ENCODE results near the gene OGFR. TPM values are rescaled to one million over a fixed set of nuclear protein-coding genes. Genes with fewer than 3 reads are reported as not detected.
A peak's percentile ranks its signal among the peaks of the same experiment; 100 is the strongest.

OGFR gene
- total RNA-seq, 1 experiment from 2014 or later, result 80.1 TPM

DNA sequence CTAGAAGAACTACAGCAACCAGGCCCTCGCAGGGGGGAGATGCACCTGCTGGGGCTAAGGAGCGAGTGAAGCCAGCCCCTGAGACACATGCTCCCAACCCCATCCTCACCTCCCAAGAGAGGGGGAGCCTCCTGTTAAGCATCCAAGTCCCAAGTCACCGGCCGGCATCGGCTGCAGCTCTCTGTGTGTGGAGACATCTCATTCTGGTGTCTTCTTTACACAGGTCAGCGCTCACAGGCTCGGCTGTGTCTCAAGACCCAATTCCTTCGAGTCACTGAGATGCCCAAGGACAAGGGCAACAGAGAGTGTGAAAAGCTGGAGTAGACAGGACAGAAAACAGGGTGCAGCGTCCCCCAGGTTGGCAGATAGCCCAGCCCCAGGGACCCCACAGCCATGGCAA lies 29.4 kb upstream of the OGFR start:
- intact Hi-C loops (cut with micrococcal nuclease; ENCODE audit: unreplicated experiment), result no loop called here
- Mint-ChIP-seq H3K36me3 (ENCODE audit: insufficient read depth, unreplicated experiment) (peaks cover 18% of the 10 kb centered on the region), H3K4me3 (ENCODE audit: low read depth, unreplicated experiment) (no peak overlapping the region), H3K27ac (ENCODE audit: unreplicated experiment) (no peak overlapping the region), H3K4me1 (ENCODE audit: low read depth, unreplicated experiment) (peaks cover 23% of the 10 kb centered on the region), H3K27me3 (ENCODE audit: unreplicated experiment) (peaks cover 56% of the 10 kb centered on the region), H3K9me3 (ENCODE audit: low read depth, unreplicated experiment) (peaks cover 3% of the 10 kb centered on the region)
- BruUV-seq (replicated peaks), result no TSS peak
- DNase-seq, result no peak
- CTCF ChIA-PET, result interaction anchor here (0.8 kb wide), 1 partner anchor 9 kb away, joined by 3 read pairs; no protein-coding TSS in a partner anchor
- no peak for TF ChIP-seq CTCF (IDR thresholded peaks at IDR 0.05; ENCODE audit: unreplicated experiment)

GRCh38 chr20:62776035-62776691 lies 28.5 kb upstream of the OGFR start:
- Mint-ChIP-seq H3K27ac (ENCODE audit: unreplicated experiment) (peak overlapping the region; percentile 45), H3K27me3 (ENCODE audit: unreplicated experiment) (peaks cover 61% of the 10 kb centered on the region), H3K9me3 (ENCODE audit: low read depth, unreplicated experiment) (peaks cover 3% of the 10 kb centered on the region), H3K4me3 (ENCODE audit: low read depth, unreplicated experiment) (peak overlapping the region; percentile 64), H3K4me1 (ENCODE audit: low read depth, unreplicated experiment) (peaks cover 23% of the 10 kb centered on the region), H3K36me3 (ENCODE audit: insufficient read depth, unreplicated experiment) (peaks cover 18% of the 10 kb centered on the region)
- TSS peak; percentile 92 for BruUV-seq (replicated peaks)
- CTCF ChIA-PET, result no interaction called here
- TF ChIP-seq CTCF (IDR thresholded peaks at IDR 0.05; ENCODE audit: unreplicated experiment), result no peak
- no peak for DNase-seq
- intact Hi-C loops (cut with micrococcal nuclease; ENCODE audit: unreplicated experiment), result no loop called here

GRCh38 chr20:62776692-62777527 lies 27.7 kb upstream of the OGFR start:
- Mint-ChIP-seq H3K27ac (ENCODE audit: unreplicated experiment) (peak overlapping the region; percentile 45), H3K27me3 (ENCODE audit: unreplicated experiment) (peaks cover 53% of the 10 kb centered on the region), H3K4me3 (ENCODE audit: low read depth, unreplicated experiment) (peak overlapping the region; percentile 64), H3K9me3 (ENCODE audit: low read depth, unreplicated experiment) (peaks cover 3% of the 10 kb centered on the region), H3K4me1 (ENCODE audit: low read depth, unreplicated experiment) (peaks cover 23% of the 10 kb centered on the region), H3K36me3 (ENCODE audit: insufficient read depth, unreplicated experiment) (peaks cover 18% of the 10 kb centered on the region)
- intact Hi-C loops (cut with micrococcal nuclease; ENCODE audit: unreplicated experiment), result no loop called here
- no peak for TF ChIP-seq CTCF (IDR thresholded peaks at IDR 0.05; ENCODE audit: unreplicated experiment)
- no TSS peak for BruUV-seq (replicated peaks)
- CTCF ChIA-PET, result no interaction called here
- DNase-seq, result peak; percentile 49

- peaks cover 48% of the 10 kb centered on the region for H3K27me3 Mint-ChIP-seq (ENCODE audit: unreplicated experiment)
- intact Hi-C loops (cut with micrococcal nuclease; ENCODE audit: unreplicated experiment), result no loop called here
- peaks cover 23% of the 10 kb centered on the region for H3K4me1 Mint-ChIP-seq (ENCODE audit: low read depth, unreplicated experiment)
- BruUV-seq (replicated peaks), result no TSS peak
- no peak for TF ChIP-seq CTCF (IDR thresholded peaks at IDR 0.05; ENCODE audit: unreplicated experiment)
- CTCF ChIA-PET, result no interaction called here
- DNase-seq, result no peak
- no peak overlapping the region for H3K27ac Mint-ChIP-seq (ENCODE audit: unreplicated experiment)
- H3K9me3 Mint-ChIP-seq (ENCODE audit: low read depth, unreplicated experiment), result peaks cover 3% of the 10 kb centered on the region
- H3K36me3 Mint-ChIP-seq (ENCODE audit: insufficient read depth, unreplicated experiment), result peaks cover 18% of the 10 kb centered on the region
- H3K4me3 Mint-ChIP-seq (ENCODE audit: low read depth, unreplicated experiment), result no peak overlapping the region
Measured at GRCh38 chr20:62777528-62777830, 27.2 kb upstream of the OGFR start.

Measured in Calu3 (cell line).